Immature natural killer cell (primary cell): Measurements from ENCODE around the gene FTH1. TPM values are rescaled to one million over a fixed set of nuclear protein-coding genes. Genes with fewer than 3 reads are reported as not detected.

Experiments
- DNase-seq, 3 donors: peaks; one replicate each; pipeline ENCODE4 v3.0.0; 2022; ENCODE audit warnings: mixed read lengths in 1 of 3
- H3K27ac Mint-ChIP-seq, 6 donors: one replicate each; pipeline ENCODE4 v1.8.0; 2020; ENCODE audit warnings: mixed read lengths in 6 of 6, mild to moderate bottlenecking in 5 of 6, inconsistent platforms in 4 of 6, moderate library complexity in 3 of 6
- H3K27me3 Mint-ChIP-seq, 3 donors: one replicate each; pipeline ENCODE4 v1.8.0; 2020 to 2021; ENCODE audit warnings: low read depth in 3 of 3, mild to moderate bottlenecking in 3 of 3, mixed read lengths in 3 of 3, moderate library complexity in 3 of 3, inconsistent platforms in 1 of 3
- H3K36me3 Mint-ChIP-seq, 3 donors: one replicate each; pipeline ENCODE4 v1.8.0; 2020; ENCODE audit warnings: mixed read lengths in 3 of 3, inconsistent platforms in 2 of 3, mild to moderate bottlenecking in 2 of 3
- H3K4me1 Mint-ChIP-seq, 2 donors: one replicate each; pipeline ENCODE4 v1.8.0; 2020; ENCODE audit warnings: inconsistent platforms in 2 of 2, mild to moderate bottlenecking in 2 of 2, mixed read lengths in 2 of 2, moderate library complexity in 1 of 2
- H3K4me3 Mint-ChIP-seq, 5 donors: one replicate each; pipeline ENCODE4 v1.8.0; 2020; ENCODE audit warnings: mild to moderate bottlenecking in 5 of 5, mixed read lengths in 5 of 5, inconsistent platforms in 3 of 5, moderate library complexity in 3 of 5
- H3K9me3 Mint-ChIP-seq, 6 donors: one replicate each; pipeline ENCODE4 v1.8.0; 2020; ENCODE audit warnings: mild to moderate bottlenecking in 6 of 6, mixed read lengths in 6 of 6, inconsistent platforms in 4 of 6, moderate library complexity in 3 of 6
- polyA plus RNA-seq, 3 donors: library from polyadenylated mRNA; unstranded; fragments of 300-500 nt; fragmentation: Illumina TruSeq; gene quantifications; one replicate each; pipeline ENCODE4 v1.2.3, GENCODE V29; 2021

The FTH1 gene
- polyA plus RNA-seq, 3 donors from 2014 or later = 1,906 to 2,262 (median 2,182) TPM

- H3K4me1 Mint-ChIP-seq = no peaks in the 10 kb centered on the region
- DNase-seq = no peak
- no peak overlapping the region for H3K4me3 Mint-ChIP-seq
- H3K36me3 Mint-ChIP-seq = peaks cover 0 to 10% (median 0%) of the 10 kb centered on the region in 3 donors
- H3K9me3 Mint-ChIP-seq = peaks cover 2 to 16% (median 4%) of the 10 kb centered on the region in 6 donors
- no peak overlapping the region for H3K27ac Mint-ChIP-seq
- H3K27me3 Mint-ChIP-seq = peaks cover 1 to 19% (median 4%) of the 10 kb centered on the region in 3 donors
Observed at GRCh38 chr11:61940466-61940865, 27.0 kb downstream of the FTH1 start.

- H3K27ac Mint-ChIP-seq = no peak overlapping the region
- peaks cover 0 to 13% (median 0%) of the 10 kb centered on the region in 3 donors for H3K36me3 Mint-ChIP-seq
- peaks cover 2 to 21% (median 6%) of the 10 kb centered on the region in 6 donors for H3K9me3 Mint-ChIP-seq
- DNase-seq = no peak
- H3K27me3 Mint-ChIP-seq = peaks cover 1 to 29% (median 13%) of the 10 kb centered on the region in 3 donors
- no peak overlapping the region for H3K4me3 Mint-ChIP-seq
- H3K4me1 Mint-ChIP-seq = no peaks in the 10 kb centered on the region
Observed at GRCh38 chr11:61935861-61936260, 31.6 kb downstream of the FTH1 start.

- peaks cover 1 to 15% (median 14%) of the 10 kb centered on the region in 3 donors for H3K27me3 Mint-ChIP-seq
- H3K36me3 Mint-ChIP-seq = peaks cover 0 to 6% (median 0%) of the 10 kb centered on the region in 3 donors
- no peak overlapping the region for H3K4me3 Mint-ChIP-seq
- no peaks in the 10 kb centered on the region for H3K4me1 Mint-ChIP-seq
- H3K27ac Mint-ChIP-seq = no peak overlapping the region
- peaks cover 0 to 7% (median 2%) of the 10 kb centered on the region in 6 donors for H3K9me3 Mint-ChIP-seq
- no peak for DNase-seq
Observed at GRCh38 chr11:61930933-61931332, 36.5 kb downstream of the FTH1 start.

- peaks cover 4 to 13% (median 6%) of the 10 kb centered on the region in 3 donors for H3K27me3 Mint-ChIP-seq
- no peaks in the 10 kb centered on the region for H3K4me1 Mint-ChIP-seq
- no peak for DNase-seq
Observed at GRCh38 chr11:61928606-61929005, 38.8 kb downstream of the FTH1 start.

GRCh38 chr11:61927501-61927900, 39.9 kb downstream of the FTH1 start:
- no peaks in the 10 kb centered on the region for H3K36me3 Mint-ChIP-seq
- peaks cover 5 to 7% (median 6%) of the 10 kb centered on the region in 3 donors for H3K27me3 Mint-ChIP-seq
- H3K9me3 Mint-ChIP-seq = peaks cover 0 to 2% (median 0%) of the 10 kb centered on the region in 6 donors
- H3K27ac Mint-ChIP-seq = no peak overlapping the region
- no peak for DNase-seq
- no peaks in the 10 kb centered on the region for H3K4me1 Mint-ChIP-seq
- no peak overlapping the region for H3K4me3 Mint-ChIP-seq

More at GRCh38 chr11:61928606-61929005, 38.8 kb downstream of the FTH1 start:
- no peak overlapping the region for H3K27ac Mint-ChIP-seq
- H3K36me3 Mint-ChIP-seq = peaks cover 0 to 4% (median 0%) of the 10 kb centered on the region in 3 donors
- H3K4me3 Mint-ChIP-seq = no peak overlapping the region
- peaks cover 0 to 4% (median 0%) of the 10 kb centered on the region in 6 donors for H3K9me3 Mint-ChIP-seq

GRCh38 chr11:61926235-61926634, 41.2 kb downstream of the FTH1 start:
- no peaks in the 10 kb centered on the region for H3K36me3 Mint-ChIP-seq
- no peaks in the 10 kb centered on the region for H3K4me1 Mint-ChIP-seq
- peaks cover 4 to 5% (median 4%) of the 10 kb centered on the region in 3 donors for H3K27me3 Mint-ChIP-seq
- H3K9me3 Mint-ChIP-seq = no peaks in the 10 kb centered on the region
- no peak for DNase-seq
- H3K4me3 Mint-ChIP-seq = no peak overlapping the region
- H3K27ac Mint-ChIP-seq = no peak overlapping the region

GRCh38 chr11:61925736-61926135, 41.7 kb downstream of the FTH1 start:
- Mint-ChIP-seq H3K36me3 (no peaks in the 10 kb centered on the region), H3K9me3 (no peaks in the 10 kb centered on the region), H3K4me1 (no peaks in the 10 kb centered on the region), H3K27me3 (peaks cover 3 to 5% (median 4%) of the 10 kb centered on the region in 3 donors), H3K4me3 (no peak overlapping the region), H3K27ac (no peak overlapping the region)
- DNase-seq = no peak

GRCh38 chr11:61924064-61924455, 43.4 kb downstream of the FTH1 start:
- Mint-ChIP-seq H3K4me1 (no peaks in the 10 kb centered on the region), H3K27me3 (peaks cover 5 to 7% (median 6%) of the 10 kb centered on the region in 3 donors), H3K9me3 (no peaks in the 10 kb centered on the region), H3K4me3 (no peak overlapping the region), H3K27ac (no peak overlapping the region), H3K36me3 (no peaks in the 10 kb centered on the region)
- DNase-seq = no peak

GRCh38 chr11:61923166-61924063, 44.0 kb downstream of the FTH1 start:
- Mint-ChIP-seq H3K27me3 (peaks cover 5 to 11% (median 7%) of the 10 kb centered on the region in 3 donors), H3K4me1 (peaks cover 0 to under 1% of the 10 kb centered on the region in 2 donors), H3K27ac (no peak overlapping the region), H3K36me3 (no peaks in the 10 kb centered on the region), H3K9me3 (no peaks in the 10 kb centered on the region), H3K4me3 (no peak overlapping the region)
- no peak for DNase-seq

- no peaks in the 10 kb centered on the region for H3K36me3 Mint-ChIP-seq
- no peaks in the 10 kb centered on the region for H3K9me3 Mint-ChIP-seq
- no peak overlapping the region for H3K27ac Mint-ChIP-seq
- peaks cover 7 to 8% of the 10 kb centered on the region in 2 donors for H3K4me1 Mint-ChIP-seq
- H3K4me3 Mint-ChIP-seq = no peak overlapping the region
- DNase-seq = no peak
- peaks cover 12 to 19% (median 15%) of the 10 kb centered on the region in 3 donors for H3K27me3 Mint-ChIP-seq
Observed at GRCh38 chr11:61922539-61922938, 44.9 kb downstream of the FTH1 start.

GRCh38 chr11:61921446-61921845, 46.0 kb downstream of the FTH1 start:
- Mint-ChIP-seq H3K36me3 (no peaks in the 10 kb centered on the region), H3K4me3 (peak overlapping the region in 1 of 5 donors; percentile 11), H3K27me3 (peaks cover 15 to 19% (median 17%) of the 10 kb centered on the region in 3 donors), H3K27ac (no peak overlapping the region), H3K4me1 (peaks cover 8 to 9% of the 10 kb centered on the region in 2 donors), H3K9me3 (no peaks in the 10 kb centered on the region)
- DNase-seq = no peak

- DNase-seq = no peak
- Mint-ChIP-seq H3K4me3 (no peak overlapping the region), H3K27me3 (peaks cover 17 to 21% (median 17%) of the 10 kb centered on the region in 3 donors), H3K9me3 (no peaks in the 10 kb centered on the region), H3K27ac (no peak overlapping the region), H3K4me1 (peaks cover 8 to 9% of the 10 kb centered on the region in 2 donors), H3K36me3 (no peaks in the 10 kb centered on the region)
Observed at GRCh38 chr11:61919705-61920631, 47.5 kb downstream of the FTH1 start.

- DNase-seq = no peak
- Mint-ChIP-seq H3K27ac (no peak overlapping the region), H3K4me1 (peaks cover 8 to 9% of the 10 kb centered on the region in 2 donors), H3K9me3 (no peaks in the 10 kb centered on the region), H3K27me3 (peaks cover 17 to 22% (median 17%) of the 10 kb centered on the region in 3 donors), H3K36me3 (no peaks in the 10 kb centered on the region), H3K4me3 (no peak overlapping the region)
Observed at GRCh38 chr11:61918938-61919704, 48.3 kb downstream of the FTH1 start.
